ENCODE data around the gene CNIH4. TPM values are rescaled to one million over a fixed set of nuclear protein-coding genes. Genes with fewer than 3 reads are reported as not detected.

The CNIH4 gene
- total RNA-seq, 1 experiment from 2014 or later = 53.8 TPM

DNA sequence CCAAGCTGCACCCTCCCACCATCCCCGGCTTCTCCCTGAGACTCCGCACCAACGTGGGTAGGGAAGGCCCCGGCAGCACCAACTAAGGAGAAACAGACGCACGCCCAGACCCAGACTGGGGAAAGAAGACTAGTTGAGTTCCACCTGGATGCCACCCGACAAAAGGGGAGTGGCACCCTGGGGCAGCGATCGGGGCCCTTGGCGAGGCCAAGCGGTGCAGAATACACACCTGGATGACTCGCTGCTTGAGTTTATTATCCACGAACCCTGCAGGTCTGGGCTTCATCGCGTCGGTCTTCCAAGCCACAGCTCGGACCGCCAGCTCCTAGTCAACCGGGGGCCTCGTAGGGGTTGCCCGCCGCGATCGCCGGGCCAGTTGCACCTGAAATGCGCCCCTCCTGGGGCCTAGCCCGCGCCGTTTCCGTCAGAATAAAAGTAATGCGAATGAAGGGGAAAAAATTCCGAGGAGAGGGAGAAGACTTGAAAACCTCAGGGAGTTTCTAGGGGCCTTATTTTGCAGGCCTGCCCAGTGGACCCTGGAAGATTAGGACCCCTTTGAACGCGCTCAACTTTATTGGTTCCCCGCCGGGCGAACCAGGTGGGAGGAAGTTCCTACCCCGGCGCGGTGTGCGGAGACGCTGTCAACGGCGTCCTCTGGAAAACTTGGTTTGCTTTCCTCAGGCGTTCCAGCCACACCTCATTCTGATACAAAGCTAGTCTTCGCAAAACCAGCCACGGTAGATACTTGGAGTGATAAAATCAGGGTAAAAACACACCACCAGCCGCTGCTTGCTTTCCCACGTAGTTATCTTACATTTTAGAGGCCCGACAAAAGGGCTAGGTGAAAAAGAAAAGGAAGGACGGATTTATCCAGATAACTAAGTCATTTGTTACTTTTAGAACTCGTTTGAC lies 26.6 kb upstream of the CNIH4 start, which contains the start of gene NVL:
Gene NVL (minus strand): TSS at position 331 of the 912 bp plus-strand sequence. CDS start 45 bp downstream, at position 286.
- in situ Hi-C loops (cut with HindIII; ENCODE audit: low pct_unique_long_range_greater_than_20kb, low sequenced_read_pairs) (no loop called here), intact Hi-C loops (cut with micrococcal nuclease; ENCODE audit: unreplicated experiment) (loop anchor here (10.0 kb wide), 2 partner anchors 145 to 625 kb away; partner anchors contain the start of gene DEGS1)
- H3K36me3 ChIP-seq (ENCODE audit: control insufficient read depth, insufficient read depth, low read length) = peaks cover 3% of the 10 kb centered on the region; the same call in 1 of the 2 replicates
- peaks cover 16% of the 10 kb centered on the region for H3K4me1 ChIP-seq (ENCODE audit: control insufficient read depth, insufficient read depth, low read length)
- H3K4me3 ChIP-seq (ENCODE audit: low read depth in 2 of 2, low read length in 2 of 2) = peak within 1 kb of the TSS; percentile 98 to 100
- CTCF ChIA-PET = no interaction called here
- peak; percentile 79 for TF ChIP-seq POLR2AphosphoS5 (IDR thresholded peaks at IDR 0.05; ENCODE audit: low read depth, low read length)
- peak; percentile 49; the same call in 1 of the 2 replicates for TF ChIP-seq TCF7L2 (IDR thresholded peaks at IDR 0.05; ENCODE audit: low read depth, low read length)
- peak; percentile 83; the same call in 1 of the 2 replicates for TF ChIP-seq SIN3A (IDR thresholded peaks at IDR 0.05; ENCODE audit: borderline replicate concordance, insufficient read depth, low read depth, low read length)
- TF ChIP-seq, protein P1, sequence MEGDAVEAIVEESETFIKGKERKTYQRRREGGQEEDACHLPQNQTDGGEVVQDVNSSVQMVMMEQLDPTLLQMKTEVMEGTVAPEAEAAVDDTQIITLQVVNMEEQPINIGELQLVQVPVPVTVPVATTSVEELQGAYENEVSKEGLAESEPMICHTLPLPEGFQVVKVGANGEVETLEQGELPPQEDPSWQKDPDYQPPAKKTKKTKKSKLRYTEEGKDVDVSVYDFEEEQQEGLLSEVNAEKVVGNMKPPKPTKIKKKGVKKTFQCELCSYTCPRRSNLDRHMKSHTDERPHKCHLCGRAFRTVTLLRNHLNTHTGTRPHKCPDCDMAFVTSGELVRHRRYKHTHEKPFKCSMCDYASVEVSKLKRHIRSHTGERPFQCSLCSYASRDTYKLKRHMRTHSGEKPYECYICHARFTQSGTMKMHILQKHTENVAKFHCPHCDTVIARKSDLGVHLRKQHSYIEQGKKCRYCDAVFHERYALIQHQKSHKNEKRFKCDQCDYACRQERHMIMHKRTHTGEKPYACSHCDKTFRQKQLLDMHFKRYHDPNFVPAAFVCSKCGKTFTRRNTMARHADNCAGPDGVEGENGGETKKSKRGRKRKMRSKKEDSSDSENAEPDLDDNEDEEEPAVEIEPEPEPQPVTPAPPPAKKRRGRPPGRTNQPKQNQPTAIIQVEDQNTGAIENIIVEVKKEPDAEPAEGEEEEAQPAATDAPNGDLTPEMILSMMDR (IDR thresholded peaks at IDR 0.05) = no peak
- BruUV-seq (replicated peaks) = no TSS peak
- H3K9me3 ChIP-seq (ENCODE audit: control insufficient read depth, insufficient read depth, low read depth, low read length) = no peaks in the 10 kb centered on the region
- POLR2A ChIA-PET = interaction anchor here (0.6 kb wide), 1 partner anchor 1683 kb away, joined by 4 read pairs; no protein-coding TSS in a partner anchor
- DNase-seq (ENCODE audit: low read depth, low spot score) (peak; percentile 74), ATAC-seq (peak; percentile 97)
- no peaks in the 10 kb centered on the region for H3K27me3 ChIP-seq (ENCODE audit: control insufficient read depth, insufficient read depth, low read length)
- peak within 1 kb of the TSS; percentile 99 for H3K27ac ChIP-seq (ENCODE audit: low read length)

DNA sequence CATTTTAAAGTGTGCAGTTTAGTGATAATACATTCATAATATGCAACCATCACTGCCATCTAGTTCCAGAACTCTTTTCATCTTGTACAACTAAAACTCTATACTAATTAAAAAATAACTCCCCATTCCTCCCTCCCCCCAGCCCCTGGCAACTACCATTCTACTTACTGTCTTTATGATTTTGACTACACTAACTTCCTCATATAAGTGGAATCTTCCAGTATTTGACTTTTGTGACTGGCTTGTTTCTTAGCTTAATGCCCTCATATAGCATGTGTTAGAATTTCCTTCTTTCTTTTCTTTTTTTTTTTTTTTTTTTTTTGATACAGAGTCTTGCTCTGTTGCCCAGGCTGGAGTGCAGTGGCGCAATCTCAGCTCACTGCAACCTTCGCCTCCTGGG lies 25.4 kb upstream of the CNIH4 start:
- Histone ChIP-seq H3K9me3 (ENCODE audit: control insufficient read depth, insufficient read depth, low read depth, low read length) (no peaks in the 10 kb centered on the region), H3K4me3 (ENCODE audit: low read depth in 2 of 2, low read length in 2 of 2) (no peak overlapping the region), H3K27me3 (ENCODE audit: control insufficient read depth, insufficient read depth, low read length) (no peaks in the 10 kb centered on the region), H3K36me3 (ENCODE audit: control insufficient read depth, insufficient read depth, low read length) (peaks cover 3% of the 10 kb centered on the region; the same call in 1 of the 2 replicates), H3K4me1 (ENCODE audit: control insufficient read depth, insufficient read depth, low read length) (peaks cover 16% of the 10 kb centered on the region), H3K27ac (ENCODE audit: low read length) (peak overlapping the region; percentile 99; the same call in 1 of the 2 replicates)
- TF ChIP-seq, protein P2, sequence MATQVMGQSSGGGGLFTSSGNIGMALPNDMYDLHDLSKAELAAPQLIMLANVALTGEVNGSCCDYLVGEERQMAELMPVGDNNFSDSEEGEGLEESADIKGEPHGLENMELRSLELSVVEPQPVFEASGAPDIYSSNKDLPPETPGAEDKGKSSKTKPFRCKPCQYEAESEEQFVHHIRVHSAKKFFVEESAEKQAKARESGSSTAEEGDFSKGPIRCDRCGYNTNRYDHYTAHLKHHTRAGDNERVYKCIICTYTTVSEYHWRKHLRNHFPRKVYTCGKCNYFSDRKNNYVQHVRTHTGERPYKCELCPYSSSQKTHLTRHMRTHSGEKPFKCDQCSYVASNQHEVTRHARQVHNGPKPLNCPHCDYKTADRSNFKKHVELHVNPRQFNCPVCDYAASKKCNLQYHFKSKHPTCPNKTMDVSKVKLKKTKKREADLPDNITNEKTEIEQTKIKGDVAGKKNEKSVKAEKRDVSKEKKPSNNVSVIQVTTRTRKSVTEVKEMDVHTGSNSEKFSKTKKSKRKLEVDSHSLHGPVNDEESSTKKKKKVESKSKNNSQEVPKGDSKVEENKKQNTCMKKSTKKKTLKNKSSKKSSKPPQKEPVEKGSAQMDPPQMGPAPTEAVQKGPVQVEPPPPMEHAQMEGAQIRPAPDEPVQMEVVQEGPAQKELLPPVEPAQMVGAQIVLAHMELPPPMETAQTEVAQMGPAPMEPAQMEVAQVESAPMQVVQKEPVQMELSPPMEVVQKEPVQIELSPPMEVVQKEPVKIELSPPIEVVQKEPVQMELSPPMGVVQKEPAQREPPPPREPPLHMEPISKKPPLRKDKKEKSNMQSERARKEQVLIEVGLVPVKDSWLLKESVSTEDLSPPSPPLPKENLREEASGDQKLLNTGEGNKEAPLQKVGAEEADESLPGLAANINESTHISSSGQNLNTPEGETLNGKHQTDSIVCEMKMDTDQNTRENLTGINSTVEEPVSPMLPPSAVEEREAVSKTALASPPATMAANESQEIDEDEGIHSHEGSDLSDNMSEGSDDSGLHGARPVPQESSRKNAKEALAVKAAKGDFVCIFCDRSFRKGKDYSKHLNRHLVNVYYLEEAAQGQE (IDR thresholded peaks at IDR 0.05; ENCODE audit: insufficient read depth in 1 of 2, low read depth in 2 of 2, low read length in 1 of 2) = no peak
- TF ChIP-seq SIN3A (IDR thresholded peaks at IDR 0.05; ENCODE audit: borderline replicate concordance, insufficient read depth, low read depth, low read length) (no peak), POLR2AphosphoS5 (IDR thresholded peaks at IDR 0.05; ENCODE audit: low read depth, low read length) (no peak), TCF7L2 (IDR thresholded peaks at IDR 0.05; ENCODE audit: low read depth, low read length) (no peak)
- TF ChIP-seq, protein P1 (IDR thresholded peaks at IDR 0.05) = no peak
- intact Hi-C loops (cut with micrococcal nuclease; ENCODE audit: unreplicated experiment) (loop anchor here (10.0 kb wide), 2 partner anchors 147 to 627 kb away; partner anchors contain the start of gene DEGS1), in situ Hi-C loops (cut with HindIII; ENCODE audit: low pct_unique_long_range_greater_than_20kb, low sequenced_read_pairs) (no loop called here)
- BruUV-seq (replicated peaks) = no TSS peak
- DNase-seq (ENCODE audit: low read depth, low spot score) (no peak), ATAC-seq (no peak)
- CTCF ChIA-PET = no interaction called here
- POLR2A ChIA-PET = no interaction called here
